ENCODE measurements around the gene HSPH1. TPM values are rescaled to one million over a fixed set of nuclear protein-coding genes. Genes with fewer than 3 reads are reported as not detected.

The HSPH1 gene
- total RNA-seq, 4 donors from 2014 or later = 29.3 to 86.1 (median 34.9) TPM

DNA sequence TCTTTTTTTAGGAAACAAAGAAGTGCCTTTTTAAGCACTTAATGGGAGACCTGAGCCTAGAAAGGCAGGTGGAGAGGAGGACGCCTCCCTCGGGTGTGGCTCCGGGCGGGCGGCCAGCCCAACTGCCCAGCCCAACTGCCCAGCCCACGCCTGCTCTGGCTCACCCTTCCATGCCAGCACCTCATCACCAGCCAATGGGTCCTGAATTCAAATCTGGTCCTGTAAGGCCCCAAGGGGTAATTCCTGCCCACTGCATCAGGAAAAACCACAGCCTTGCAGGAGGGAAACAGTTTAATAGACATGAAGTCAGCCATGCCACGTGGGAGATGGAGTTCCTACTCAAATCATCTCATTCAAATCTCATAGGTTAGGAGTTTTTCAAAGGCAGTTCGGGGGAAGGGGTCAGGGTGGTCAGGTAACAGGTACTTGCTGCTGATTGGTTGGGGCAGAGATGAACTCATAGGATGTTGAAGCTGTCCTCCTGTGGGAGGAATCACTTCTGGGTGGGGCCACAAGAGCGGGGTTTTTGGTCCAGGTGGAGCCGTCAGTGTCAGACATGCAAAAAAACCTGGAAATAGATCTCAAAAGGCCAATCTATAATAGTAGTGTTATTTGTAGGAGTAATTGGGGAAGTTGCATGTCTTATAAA, 64.9 kb downstream of the HSPH1 start:
- no peak for TF ChIP-seq POLR2A (IDR thresholded peaks at IDR 0.05)
- no peak for TF ChIP-seq CTCF (IDR thresholded peaks at IDR 0.05)
- Histone ChIP-seq H3K27ac (no peak overlapping the region), H3K27me3 (peaks cover 0 to 31% (median 0%) of the 10 kb centered on the region in 4 donors), H3K4me3 (no peak overlapping the region), H3K36me3 (no peaks in the 10 kb centered on the region), H3K4me1 (peaks cover 0 to 31% (median 3%) of the 10 kb centered on the region in 3 donors), H3K9me3 (no peaks in the 10 kb centered on the region)
- intact Hi-C loops (cut with DNase I) = no loop called here
- WGBS, 2 donors = 42 to 52% methylated on average over 10 of the region's 10 CpGs
- no peak for DNase-seq

- Histone ChIP-seq H3K27me3 (peaks cover 0 to 23% (median 0%) of the 10 kb centered on the region in 4 donors), H3K4me1 (peaks cover 0 to 48% (median 3%) of the 10 kb centered on the region in 3 donors), H3K4me3 (no peak overlapping the region), H3K27ac (peak overlapping the region in 3 of 4 donors; percentile 10 to 33 (median 17)), H3K36me3 (no peaks in the 10 kb centered on the region), H3K9me3 (no peaks in the 10 kb centered on the region)
- intact Hi-C loops (cut with DNase I) = no loop called here
- WGBS, 2 donors = 46 to 56% methylated on average over 6 of the region's 6 CpGs
- TF ChIP-seq POLR2A (IDR thresholded peaks at IDR 0.05) (no peak), CTCF (IDR thresholded peaks at IDR 0.05) (no peak)
- DNase-seq = no peak
These were observed 67.2 kb downstream of the HSPH1 start for GRCh38 chr13:31094331-31095015.

- 50 to 59% methylated on average over 9 of the region's 9 CpGs for WGBS, 2 donors
- Histone ChIP-seq H3K4me1 (peaks cover 0 to 48% (median 3%) of the 10 kb centered on the region in 3 donors), H3K27ac (peak overlapping the region in 3 of 4 donors; percentile 41 to 48 (median 42)), H3K9me3 (no peaks in the 10 kb centered on the region), H3K27me3 (peaks cover 0 to 18% (median 0%) of the 10 kb centered on the region in 4 donors), H3K4me3 (no peak overlapping the region), H3K36me3 (no peaks in the 10 kb centered on the region)
- DNase-seq = no peak
- intact Hi-C loops (cut with DNase I) = no loop called here
- TF ChIP-seq CTCF (IDR thresholded peaks at IDR 0.05) (no peak), POLR2A (IDR thresholded peaks at IDR 0.05) (no peak)
These were observed 68.4 kb downstream of the HSPH1 start for GRCh38 chr13:31093145-31093885.

- no peaks in the 10 kb centered on the region for H3K9me3 ChIP-seq
- TF ChIP-seq POLR2A (IDR thresholded peaks at IDR 0.05) (no peak), CTCF (IDR thresholded peaks at IDR 0.05) (no peak)
- no peak overlapping the region for H3K4me3 ChIP-seq
- H3K4me1 ChIP-seq = peaks cover 0 to 48% (median 3%) of the 10 kb centered on the region in 3 donors
- 87% methylated on average over 5 of the region's 5 CpGs for WGBS, 2 donors
- intact Hi-C loops (cut with DNase I) = no loop called here
- DNase-seq = no peak
- H3K27me3 ChIP-seq = peaks cover 0 to 12% (median 0%) of the 10 kb centered on the region in 4 donors
- H3K27ac ChIP-seq = peak overlapping the region in 3 of 4 donors; percentile 41 to 48 (median 42)
- no peaks in the 10 kb centered on the region for H3K36me3 ChIP-seq
These were observed 69.1 kb downstream of the HSPH1 start for GRCh38 chr13:31092646-31093045.
